UCSD-AML1 (cell line): Measurements from ENCODE around the gene SAMSN1.

Experiments used
- DNase-seq: peaks from one replicate; lab custom pipeline; 2025; ENCODE audit not compliant: unreplicated experiment; lab: John Stamatoyannopoulos, UW

The SAMSN1 gene

GRCh38 chr21:14487490-14488432 is 58.4 kb downstream of the SAMSN1 start:
- DNase-seq = no peak

- DNase-seq = no peak
These were observed 59.2 kb downstream of the SAMSN1 start for GRCh38 chr21:14486869-14487268.

DNA sequence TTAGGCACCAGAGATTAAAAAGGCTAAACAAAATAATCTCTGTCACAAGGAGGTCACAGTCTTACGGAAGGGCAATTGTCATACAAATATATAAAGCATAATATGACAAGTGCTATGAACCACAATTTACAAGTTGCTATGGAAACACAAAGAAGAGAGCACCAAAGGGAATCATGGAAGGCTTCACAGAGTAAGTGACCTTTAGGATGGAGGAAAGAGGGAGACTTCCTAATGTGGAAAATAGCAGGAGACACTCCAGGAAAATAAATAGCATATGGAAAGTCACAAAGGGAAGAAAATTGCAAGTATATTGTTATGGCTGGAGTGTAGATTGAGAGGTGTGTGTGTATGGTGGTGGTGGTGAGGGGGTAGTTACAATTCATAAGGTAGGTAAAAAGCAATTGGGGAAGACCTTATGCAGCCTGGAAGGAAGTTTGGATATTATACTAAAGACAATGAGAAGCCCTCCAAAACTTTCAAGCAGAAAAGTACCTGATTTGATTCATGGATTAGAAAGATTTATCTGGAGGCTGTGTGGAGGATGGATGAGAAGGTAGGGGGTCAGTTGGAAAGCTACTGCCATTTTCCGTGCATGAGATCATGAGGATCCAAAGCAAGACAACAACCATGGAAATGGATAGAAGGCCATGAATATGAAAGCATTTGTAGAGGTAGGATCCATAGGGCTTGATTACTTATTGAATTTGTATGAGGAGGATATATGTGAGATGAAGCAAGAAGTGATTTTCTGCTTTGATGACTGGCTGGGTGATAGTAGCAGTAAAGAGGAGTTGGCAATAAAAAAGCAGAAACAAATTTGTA is 61.7 kb downstream of the SAMSN1 start:
- DNase-seq = no peak

GRCh38 chr21:14483296-14483695 is 62.8 kb downstream of the SAMSN1 start:
- peak; percentile 24 for DNase-seq

DNA sequence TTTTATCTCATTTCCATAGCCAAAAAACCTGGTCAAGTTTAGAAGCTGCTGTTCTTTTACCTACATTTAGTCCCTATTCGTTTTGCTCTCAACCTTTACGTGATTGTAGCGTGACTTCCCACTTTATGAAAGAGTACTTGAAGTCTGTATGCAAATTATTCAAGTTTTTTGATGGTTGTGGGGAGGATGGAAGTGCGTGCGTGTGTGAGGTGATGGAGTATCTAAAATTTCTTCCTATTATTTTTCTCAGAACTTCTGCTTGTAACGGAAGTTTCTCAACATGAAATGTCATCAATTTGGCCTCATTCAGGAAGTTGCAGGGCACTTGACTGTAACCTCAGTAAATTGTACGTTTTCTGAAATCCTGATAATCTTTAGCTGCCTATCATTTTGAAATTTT is 64.0 kb downstream of the SAMSN1 start:
- DNase-seq = peak; percentile 27

DNA sequence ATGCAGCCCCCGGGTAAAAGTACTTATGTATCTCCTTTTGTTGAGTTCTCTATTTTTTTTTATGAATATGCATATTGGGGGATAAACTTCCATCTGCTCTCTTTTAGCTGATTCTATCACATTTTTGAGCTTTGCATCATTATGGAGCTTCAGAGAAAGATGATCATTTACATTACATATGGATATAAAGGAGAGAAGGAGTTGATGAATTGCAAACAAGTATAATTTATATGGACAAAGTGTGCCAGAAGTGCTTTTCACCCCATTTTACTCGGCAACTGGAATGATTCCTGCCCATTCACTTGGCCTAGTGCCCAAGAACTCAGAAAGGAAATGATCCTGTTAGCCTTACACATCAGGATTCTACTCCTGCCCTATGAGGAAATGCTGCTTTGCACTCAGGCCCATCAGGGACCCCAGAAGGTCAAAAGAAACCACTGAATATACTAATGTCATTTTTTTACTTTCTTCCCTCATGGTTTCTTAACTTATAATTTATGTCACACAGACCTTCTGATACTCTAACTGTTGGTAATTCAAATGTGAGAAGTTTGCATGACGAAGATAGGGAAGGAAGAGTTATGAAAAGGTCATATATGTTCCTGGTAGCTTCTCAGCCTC is 65.6 kb downstream of the SAMSN1 start:
- no peak for DNase-seq

GRCh38 chr21:14479241-14479786 is 66.8 kb downstream of the SAMSN1 start:
- no peak for DNase-seq

DNA sequence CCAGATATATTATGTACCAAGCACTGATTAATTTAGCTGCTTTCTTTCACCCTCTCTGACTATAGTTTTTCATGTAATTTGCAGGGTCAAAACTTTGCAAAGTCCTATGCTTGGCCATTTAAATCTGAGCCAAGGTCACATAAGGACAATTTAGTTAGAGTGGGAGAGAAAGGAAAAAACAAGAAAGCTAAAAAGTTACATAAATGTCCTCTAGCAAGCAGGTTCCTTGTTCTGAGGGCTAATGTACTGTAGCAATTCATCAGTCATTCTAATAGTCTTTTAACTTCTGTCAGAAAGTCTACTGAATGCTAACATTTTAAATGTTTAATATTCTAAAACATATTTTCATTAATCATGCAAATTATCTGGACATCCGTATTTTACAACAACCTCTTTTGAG is 68.3 kb downstream of the SAMSN1 start:
- DNase-seq = no peak

DNA sequence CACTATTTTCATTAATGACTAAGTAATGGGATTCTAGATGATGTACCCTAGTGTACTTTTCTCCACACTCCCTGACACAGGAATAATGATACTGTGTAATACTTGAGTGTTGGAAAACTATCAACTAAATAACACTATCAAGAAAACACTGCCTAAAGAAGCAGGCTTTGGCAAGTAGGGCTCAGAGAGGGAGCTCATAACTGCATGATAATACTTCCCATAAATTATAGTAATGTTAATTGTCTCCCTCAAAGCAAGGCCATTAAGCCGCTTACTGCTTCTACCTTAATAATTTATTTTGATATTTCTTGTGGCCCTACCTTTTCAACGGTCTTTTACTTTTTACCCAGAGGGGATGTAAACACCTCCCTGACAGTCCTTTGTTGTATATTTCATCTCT is 69.0 kb downstream of the SAMSN1 start:
- DNase-seq = no peak

- no peak for DNase-seq
These were observed 71.1 kb downstream of the SAMSN1 start for GRCh38 chr21:14474995-14475394.

- no peak for DNase-seq
These were observed 76.5 kb downstream of the SAMSN1 start for GRCh38 chr21:14469641-14470040.

DNA sequence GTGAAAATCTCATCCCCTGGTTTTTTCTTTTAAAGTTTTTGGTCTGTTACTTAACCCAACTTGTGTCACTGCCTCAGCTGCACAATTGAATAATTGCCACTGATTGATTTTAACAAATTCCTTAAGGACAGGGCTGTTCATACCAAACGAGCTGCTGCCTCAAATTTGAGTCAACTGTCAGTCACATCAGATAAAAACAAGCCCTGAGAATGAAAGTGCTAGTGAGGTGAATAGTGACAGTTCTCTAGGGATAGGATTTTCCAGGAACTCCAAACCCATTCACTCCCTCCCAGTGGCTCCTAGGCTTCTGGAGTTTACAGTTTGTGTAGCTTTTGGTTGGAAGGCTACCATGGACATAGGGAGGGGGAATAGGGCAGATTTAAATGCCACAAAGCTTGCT is 79.4 kb downstream of the SAMSN1 start:
- no peak for DNase-seq

- no peak for DNase-seq
These were observed 88.4 kb downstream of the SAMSN1 start for GRCh38 chr21:14457762-14458161.

DNA sequence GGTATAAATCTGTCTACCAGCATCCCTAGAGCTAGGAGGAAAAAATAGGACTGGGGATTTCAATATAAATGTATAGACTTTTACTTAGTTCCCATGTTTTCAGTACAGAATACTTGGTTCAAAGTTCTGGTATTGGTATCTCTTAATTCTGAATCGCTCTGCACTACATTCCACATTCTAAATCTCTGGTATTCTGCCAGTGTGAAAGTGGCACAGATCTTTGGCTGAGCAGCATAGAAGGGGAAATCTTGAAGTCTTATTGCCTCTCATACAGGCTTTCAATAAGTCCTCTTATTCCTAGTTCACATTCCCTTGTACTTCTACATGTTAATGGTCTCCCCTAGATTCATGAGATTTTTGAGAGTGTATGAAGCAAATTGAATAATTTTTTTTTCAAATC is 89.2 kb downstream of the SAMSN1 start:
- no peak for DNase-seq

DNA sequence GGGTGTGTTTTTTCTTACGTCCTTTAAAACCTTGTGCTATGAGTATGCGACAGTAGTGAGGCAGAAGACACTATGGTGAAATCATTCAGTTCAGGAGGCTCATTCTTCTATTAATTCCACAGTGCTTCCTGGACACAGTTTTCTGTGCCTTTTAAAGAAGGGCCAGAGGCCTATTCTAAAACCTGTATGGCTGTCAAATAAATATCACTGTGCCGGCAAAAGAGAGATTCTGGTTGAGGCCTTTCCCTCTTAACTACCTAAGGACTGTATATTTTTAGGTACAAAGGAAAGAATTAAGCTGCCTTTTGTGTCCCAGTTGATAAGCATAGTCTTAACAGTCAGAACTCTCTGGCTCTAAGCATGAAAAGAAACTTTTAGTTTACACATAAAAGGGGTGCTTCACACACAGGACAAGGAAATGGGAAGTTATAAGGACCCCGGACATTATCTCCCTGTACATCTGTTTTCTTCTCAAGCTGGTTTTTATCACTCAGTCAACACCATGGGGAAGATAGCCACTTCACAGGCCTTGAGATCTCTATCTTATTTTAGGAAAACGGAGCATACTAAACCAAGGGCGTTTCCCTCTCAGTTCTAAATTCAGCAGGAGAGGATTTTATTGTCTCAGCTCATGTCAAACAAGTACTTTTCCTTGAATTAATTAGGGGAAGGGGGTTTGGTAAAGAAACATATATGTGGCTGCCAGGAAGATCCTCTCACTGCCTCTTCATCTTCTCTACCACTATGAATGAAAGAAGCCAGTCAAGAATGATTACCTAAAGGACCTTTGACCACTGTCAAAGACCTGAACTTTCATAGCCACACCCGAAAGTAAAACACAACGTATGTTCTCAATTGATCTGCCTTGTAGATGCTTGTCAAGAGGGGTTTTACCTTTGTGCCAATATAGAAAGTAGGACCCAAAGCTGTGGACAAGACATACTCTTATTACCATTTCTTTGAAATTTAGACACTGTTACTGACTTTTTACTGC is 91.8 kb downstream of the SAMSN1 start:
- no peak for DNase-seq

DNA sequence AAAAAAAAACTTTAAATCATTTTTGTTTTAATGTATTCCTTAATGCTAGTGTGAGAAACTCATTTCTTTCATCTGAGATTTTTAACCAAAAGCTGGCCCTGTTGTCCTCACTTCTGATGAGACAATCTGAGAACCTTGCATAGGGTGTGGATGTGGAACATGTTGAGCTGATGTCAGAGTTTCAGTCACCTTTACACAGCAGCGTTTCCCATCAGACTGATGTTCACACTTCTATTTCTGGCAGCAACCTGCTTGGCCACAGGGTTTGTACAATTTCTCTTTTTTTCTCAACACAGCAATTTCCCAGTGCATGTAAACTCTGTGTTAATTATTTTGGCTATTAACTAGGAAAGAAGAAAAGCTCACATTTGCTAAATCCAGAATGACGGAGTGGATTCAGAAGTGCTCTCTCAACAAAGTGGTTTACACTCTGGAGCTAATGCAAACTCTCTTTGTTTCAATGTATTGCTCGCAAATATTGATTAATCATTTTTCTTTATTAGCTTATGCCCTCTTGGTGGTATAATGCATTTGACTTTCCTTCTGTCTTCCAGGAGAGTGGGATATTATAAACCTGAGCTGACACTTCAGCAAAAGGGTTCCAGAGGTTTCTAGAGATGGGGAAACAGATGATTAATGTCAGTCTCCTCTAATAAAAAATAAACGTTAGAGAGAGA is 92.6 kb downstream of the SAMSN1 start:
- DNase-seq = no peak

DNA sequence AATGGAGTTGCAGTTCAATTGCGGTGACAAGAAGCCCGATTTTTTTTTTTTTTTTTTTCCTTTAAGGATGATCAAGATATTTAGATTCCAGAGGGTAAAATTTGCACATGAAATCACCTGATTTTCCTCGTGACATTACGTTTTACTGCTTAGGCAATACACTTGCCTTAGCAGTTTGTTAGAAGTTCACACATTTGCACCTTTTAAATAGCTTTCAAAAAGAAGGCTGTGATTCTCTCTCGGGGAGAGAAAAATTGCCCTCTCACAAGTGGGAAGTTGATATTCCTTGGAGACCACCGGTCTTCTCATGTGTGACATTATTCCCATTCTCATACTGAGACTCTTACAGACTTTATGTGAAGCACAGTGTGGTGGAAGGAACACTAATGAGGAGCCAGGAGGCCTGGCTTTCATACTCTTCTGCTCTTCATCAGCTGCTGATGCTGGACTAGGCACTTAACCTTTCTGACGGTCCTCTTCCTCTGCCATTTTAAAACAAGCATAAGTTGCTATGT is 93.3 kb downstream of the SAMSN1 start:
- no peak for DNase-seq

DNA sequence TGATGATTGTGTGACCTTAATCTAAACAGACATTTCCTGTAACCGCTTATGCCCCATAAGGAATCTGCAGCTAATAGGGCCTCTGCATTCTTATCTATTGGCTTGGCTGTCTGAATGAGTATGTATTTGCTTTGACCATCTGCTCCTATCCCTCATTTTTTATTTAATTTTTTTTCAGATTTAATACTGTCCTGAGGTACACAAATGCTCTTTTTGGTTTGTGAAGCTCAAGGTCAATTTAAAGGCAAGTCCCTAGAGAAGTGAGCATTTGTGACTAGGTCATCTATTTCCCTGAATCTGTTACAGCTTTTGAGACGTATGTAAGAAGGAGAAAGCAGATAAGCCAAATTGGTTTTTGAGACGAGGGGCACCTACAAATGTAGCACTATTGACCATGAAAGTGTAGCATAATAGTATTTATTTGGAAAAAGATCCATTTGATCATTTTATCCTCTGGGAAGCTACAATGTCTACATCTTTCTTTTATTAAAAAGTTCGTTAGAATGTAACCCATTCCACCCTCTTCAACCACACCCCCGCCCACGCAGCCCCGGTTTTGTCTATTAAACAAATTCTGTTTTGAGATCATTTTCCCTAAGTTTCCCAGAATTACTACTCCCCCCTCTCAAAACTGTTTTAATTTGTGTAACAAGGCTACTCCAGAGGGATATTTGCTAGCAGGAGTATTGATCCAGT is 93.9 kb downstream of the SAMSN1 start:
- no peak for DNase-seq

DNA sequence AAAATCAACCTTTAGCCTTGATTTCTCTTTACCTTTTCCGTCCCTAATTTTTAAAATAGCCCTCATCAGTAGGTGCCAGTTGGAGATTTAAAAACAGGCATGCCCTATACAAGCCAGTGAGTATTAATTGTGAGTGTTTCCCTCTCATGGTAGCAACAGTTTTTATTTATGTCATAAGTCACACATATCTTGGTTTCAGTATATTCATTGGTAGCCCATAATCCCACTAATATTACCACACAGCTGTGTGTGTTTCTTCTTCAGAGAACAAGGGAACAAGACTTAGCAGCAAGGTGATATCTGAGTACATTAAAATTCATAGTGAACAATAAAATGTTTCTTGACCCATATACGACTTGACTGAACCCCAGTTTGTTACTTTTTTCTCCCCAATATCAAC is 94.6 kb downstream of the SAMSN1 start:
- DNase-seq = no peak
